Left hindlimb (tissue), 1 donor: ENCODE results near the gene NRAS.
A peak's percentile ranks its signal among the peaks of the same experiment; 100 is the strongest.
"Not testable (repeated sequence)": the region's sequence is repeated elsewhere in the genome, so short reads cannot be mapped to it uniquely, and the experiment has no call there.

Source experiments
- DNase-seq: peaks from one replicate; pipeline ENCODE4 v3.0.0-alpha.2; 2018

NRAS gene

DNA sequence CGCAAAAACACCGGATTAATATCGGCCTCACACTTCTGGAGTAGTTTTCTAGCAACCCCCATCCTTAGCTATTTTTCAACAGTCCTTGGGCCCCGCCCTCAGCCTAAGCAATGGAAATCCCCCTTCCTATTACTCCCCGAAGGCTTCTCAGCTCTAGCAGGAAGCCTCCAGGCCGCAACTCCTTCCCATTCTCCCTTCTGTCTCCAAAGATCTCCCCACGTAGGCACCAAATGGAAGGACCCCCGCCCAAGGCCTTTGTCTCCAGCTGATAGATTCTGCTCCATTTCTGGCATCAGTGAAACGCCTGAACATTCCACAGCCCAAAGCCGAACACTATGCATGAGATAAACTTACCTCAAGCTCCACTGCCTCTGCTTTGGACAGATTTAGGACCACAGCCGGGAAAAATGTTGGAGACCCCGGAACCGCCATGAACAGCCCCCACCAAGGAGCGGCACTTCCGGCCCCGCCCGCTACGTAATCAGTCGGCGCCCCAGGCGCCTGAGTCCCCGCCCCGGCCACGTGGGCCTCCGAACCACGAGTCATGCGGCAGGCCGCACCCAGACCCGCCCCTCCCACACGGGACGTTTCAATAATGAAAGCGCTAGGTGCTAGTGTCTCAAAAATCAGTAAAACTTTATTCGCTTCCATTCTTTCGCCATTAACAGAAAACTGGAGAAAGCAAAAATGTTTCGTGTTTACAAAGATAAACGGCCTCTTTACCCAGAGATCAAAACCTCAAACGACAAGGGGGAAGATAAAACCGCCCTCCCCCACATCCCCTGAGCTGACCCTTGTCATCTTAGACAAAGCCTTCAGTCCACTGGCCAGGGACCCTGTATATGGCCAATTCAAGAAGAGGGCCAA lies at the start of gene NRAS:
Gene NRAS, minus strand, starts transcription at position 468 of the 867 bp plus-strand sequence. CDS start 611 bp downstream, outside the sequence.
- peak; percentile 96 for DNase-seq

DNA sequence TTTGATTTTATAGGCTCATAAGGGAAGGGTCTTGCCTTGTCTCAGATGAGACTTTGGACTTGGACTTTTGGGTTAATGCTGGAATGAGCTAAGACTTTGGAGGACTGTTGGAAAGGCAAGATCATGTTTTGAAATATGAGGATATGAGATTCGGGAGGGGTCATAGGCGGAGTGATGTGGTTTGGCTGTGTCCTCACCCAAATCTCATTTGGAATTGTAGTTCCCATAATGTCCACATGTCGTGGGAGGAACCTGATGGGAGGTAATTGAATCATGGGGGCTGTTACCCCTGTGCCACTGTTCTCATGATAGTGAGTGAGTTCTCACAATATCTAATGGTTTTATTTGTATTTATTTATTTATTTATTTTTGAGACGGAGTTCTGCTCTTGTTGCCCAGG lies 48.1 kb upstream of the NRAS start:
- DNase-seq, result no peak

DNA sequence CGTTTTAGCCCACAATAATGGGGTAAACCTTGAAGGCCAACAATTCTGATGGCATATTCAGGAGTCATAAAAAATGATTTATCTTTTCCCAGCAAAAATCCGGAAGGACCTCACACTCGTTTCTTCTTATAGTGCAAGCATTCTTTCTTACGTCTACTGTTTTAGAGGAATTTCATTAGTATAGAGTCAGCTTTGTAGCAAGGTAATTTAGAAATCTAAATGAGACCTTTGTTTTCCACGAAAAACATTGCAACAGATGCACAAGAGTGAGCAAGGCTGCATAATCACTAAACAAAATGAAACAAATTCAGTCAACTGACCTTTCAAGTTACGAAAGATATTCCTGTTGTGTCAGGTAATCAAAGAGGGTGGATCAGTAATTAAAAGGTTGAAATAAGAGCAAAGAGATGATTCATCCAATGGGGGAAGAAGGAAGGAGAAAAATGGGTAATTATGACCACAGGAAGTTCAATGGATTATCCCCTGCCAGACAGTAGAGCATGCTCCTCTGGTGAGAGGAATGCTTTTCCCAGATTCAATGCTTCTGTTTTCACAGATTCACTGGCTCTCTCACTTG lies 41.8 kb upstream of the NRAS start:
- DNase-seq, result no peak

DNA sequence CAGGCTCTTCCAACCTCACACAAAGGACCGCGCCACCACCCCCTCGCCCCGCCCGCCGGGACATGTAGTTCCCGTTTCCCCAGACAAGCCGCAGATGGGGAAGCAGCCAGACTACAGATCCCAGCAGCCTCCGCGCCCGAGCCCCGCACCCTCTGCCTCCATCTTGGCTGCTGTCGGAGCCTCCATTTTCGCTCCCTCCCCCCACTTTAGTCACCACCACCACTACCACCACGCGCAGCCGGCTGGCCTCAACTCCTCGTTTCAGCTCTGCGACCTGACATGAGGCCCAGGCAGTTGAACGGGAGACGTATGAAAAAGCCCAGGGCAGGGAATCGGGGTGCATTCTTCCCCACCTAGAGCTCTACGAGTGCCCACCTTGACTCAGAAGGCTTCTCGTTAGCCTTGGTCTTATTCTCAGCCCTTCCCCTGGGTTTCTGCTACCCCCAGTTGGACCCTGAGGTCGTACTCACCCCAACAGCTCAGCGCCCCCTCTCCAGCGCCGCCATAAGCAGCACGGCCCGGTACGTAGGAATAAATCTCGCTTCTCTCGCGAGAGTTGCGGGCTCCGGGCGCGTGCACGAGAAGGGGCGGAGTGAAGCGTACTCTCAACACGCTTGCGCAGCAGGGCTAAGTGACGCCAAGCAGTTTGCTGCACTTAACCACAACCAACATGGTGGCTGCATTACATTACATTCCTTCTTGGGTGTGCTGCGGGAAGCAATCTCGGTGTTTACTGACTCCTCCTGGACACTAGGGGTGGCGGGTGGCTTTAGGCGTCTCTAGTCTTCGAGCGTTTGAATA lies 41.1 kb upstream of the NRAS start, which contains the start of gene CSDE1:
Gene CSDE1, minus strand, starts transcription at position 530 of the 801 bp plus-strand sequence. CDS start 18,094 bp downstream, outside the sequence.
- peak; percentile 98 for DNase-seq

DNA sequence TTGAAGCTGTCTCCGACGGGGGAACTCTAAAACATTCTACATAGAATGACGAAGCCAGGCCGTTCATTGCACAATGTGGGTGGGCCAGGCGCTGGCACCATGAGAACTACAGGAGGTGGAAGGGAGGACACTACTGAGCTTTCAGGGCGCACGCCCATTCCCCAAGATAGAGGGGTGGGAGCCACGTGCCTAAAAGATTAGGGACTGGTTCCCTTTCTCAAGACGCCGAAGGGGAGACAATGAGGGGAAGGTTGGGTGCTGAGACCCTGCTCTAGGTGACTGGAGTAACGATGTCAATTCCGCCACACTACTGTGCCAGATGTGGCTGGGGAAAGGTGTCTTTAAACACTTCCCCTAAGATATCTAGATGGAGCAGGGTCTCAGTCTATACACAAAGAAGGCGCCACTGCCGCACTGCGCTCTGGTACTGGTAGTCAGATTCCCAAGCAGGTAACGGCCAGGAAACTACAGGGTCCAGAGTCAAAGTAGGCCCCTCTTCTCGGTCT lies 40.4 kb upstream of the NRAS start:
- DNase-seq, result peak; percentile 33

DNA sequence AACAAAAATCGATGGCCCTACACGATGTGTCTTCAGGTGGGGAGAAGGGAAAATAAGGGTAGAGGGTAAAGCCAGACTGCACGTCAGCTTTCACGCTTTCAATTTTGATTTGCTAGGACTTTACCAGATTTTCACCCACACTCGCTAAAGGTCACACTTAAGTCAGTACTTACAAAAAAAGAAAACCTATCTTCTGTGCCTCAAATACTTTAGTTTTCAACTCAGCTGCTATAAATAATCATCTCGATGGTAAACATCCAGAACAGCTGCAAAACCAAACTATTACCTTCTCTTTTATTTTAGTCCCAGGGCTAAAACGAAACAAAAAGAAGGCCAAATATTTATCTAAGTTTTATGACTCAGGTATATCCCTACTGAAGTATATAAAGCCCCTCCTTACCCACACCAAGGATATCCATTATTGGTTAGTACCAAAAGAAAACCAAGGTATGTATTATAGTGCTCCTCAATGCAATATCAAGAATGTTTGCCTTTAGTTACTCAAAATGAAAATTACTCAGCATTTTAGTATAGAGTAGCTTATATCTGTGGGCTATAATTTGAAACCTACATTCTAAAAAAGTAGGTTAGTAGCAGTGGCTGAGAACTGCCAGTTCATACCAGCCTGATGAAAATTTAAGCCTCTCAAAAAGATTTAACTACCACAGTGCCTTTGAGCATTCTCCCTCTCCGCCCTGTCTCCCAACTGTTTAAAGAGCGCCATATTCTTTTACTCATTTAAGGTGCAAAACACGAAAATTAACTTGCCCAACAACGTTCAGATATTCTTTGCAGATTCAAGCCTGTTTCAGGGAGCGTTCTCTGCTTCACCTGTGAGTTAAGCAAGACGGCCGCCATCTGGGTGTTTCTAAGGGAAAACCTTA lies 39.7 kb upstream of the NRAS start:
- no peak for DNase-seq

DNA sequence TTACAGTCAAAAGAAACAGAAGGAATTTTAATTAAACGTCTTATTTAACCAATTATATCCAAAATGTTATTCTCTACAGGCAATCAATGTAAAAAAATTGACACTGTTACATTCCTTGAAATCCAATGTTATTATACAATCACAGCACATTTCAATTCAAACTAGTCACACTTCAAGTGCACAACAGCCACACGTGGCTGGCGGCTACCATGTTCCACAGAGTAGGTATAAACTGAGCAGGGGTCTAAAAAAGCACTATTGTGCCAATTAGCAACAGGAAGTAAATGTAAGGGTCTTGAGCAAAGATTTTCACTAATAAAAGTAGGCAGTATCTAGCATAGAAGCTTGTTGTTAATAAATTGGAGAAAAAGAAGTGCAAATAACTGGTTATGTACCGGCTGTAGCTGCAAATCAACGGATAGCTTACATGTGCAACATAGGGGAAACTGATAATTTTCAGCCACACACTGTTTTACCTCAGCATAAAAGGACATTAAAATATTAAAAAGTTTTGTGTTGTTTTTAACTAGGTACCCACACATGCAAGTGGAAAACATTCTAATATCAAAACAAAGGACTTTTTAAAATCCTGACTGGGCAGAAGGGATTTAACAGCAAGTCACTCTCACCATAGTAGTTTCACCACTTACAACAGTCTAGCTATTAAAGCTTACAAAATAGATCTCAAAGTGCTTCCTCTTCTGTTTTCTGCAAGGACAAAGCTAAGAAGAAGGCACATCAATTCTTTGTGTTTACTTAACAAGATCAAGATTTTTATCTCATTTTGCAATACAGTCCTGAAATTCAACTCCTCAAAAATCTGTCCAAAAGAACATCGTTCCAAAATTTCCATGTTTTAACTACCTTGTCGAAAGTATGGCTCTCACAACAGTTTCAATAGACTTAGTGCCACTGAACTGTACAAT lies 38.7 kb upstream of the NRAS start:
- no peak for DNase-seq

DNA sequence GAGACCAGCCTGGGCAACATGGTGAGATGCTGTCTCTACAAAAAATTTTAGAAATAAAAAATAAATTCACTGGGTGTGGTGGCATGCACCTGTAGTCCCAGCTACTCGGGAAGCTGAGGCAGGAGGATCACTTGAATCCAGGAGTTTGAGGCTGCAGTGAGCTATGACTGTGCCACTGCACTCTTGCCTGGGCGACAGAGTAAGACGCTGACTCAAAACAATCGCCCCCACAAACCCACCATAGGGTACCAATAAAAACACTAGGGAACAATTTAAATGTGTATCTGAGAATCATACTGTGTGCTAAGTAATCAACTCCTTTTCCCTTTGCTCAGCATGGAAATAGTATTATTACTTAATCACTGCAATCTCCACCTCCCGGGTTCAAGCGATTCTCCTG lies 37.1 kb upstream of the NRAS start:
- not testable (repeated sequence) for DNase-seq

DNA sequence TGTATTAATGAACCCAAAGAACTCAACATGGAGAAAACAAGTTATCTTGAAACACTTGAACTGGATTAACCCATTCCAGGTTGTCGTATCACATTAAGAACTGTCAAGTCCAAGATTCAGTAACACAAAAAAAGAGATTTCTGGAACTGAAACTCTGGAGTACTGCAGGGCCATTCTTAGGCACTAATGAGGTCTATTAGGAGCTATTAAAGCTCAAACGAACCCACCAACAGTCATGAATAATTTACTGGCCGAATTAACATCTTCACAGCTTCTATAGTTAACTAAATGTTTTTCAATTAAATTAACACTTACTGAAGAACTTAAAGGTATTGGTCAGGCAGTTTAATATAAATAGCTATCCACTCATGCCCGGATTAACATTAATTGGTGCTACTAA lies 36.6 kb upstream of the NRAS start:
- no peak for DNase-seq

DNA sequence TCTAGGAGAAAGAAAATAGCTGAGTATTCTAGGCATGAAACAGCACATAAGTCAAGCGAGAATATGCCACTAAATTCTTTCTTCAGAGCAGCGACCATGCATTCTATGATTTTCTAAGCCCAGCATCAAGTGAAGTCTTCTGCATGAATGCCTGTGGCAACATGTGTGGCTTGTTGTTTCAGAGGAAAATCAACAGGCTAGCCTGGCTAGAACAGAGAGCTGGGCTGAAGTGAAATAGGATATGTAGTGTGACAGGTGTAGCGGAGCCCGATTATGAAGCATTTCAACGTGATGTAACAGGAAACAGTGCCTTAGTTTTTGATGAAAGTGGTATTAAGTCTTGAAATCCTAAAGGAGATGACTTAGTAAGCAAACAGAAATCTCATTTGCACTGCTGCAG lies 34.2 kb upstream of the NRAS start:
- no peak for DNase-seq

DNA sequence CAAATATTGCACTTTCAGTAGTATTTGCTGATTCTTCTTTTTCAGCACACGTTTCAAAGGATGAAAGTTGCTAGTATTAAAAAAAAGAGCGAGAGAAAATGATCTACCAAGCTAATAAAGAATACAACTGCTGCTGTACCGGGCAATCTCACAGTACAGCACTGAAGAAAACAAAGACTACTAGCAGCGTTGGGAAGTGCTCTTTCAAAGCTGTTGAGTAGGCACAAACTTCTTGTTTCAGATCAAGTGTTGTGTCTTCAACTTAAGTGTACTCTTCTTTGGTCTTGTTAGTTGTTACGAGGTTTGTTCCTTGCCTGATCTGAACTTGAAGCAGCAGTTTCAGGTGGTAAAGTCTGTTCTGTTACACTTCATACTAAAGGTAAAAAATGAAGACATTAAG lies 33.3 kb upstream of the NRAS start:
- no peak for DNase-seq

DNA sequence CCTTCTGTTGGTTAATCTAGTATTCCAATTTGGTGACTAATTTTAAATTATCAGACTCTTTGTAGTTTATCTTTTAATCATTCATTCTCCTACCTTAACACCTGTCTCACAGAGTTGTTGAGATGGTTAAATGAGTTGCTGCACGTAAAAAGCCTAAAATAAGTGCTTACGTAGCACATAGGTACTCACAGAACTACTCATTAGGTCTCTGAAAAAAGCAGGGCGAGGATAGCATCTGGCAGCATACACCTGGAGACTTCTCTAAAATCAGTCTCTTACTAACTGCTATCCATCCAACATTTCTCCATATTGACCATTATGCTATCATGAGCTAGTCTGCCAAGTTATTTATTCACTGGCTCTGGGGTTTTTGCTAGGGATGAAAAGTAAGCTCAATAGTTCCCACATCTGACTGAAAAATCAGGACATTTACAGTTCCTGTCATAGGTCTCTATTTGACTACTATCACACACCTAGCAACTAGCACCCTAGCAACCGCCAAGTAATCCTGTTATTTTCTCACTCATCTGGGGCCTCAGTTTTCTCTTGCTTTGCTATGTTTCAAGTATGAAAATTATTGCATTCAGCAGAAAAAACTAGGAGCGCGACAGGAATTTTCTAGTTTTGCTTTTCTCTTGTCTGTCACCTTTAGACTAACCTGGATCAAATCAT lies 30.0 kb upstream of the NRAS start:
- no peak for DNase-seq

DNA sequence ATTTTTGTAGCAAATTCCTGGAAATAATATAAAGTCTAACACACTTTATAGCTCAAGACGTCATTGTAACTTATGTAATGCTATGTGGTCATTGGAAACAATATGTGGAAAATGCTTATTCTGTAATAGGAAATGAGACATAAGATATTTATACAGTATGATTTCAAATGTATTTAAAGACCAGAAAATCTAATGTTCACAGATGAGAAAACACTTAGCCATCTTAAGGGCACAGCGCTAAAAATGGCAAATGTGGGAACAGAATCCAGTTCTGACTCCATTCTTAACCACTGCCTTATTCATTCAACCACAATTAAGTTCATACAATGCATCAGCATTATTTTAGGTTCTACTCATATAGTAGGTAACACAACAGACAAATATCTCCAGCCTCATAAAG lies 28.7 kb upstream of the NRAS start:
- no peak for DNase-seq

DNA sequence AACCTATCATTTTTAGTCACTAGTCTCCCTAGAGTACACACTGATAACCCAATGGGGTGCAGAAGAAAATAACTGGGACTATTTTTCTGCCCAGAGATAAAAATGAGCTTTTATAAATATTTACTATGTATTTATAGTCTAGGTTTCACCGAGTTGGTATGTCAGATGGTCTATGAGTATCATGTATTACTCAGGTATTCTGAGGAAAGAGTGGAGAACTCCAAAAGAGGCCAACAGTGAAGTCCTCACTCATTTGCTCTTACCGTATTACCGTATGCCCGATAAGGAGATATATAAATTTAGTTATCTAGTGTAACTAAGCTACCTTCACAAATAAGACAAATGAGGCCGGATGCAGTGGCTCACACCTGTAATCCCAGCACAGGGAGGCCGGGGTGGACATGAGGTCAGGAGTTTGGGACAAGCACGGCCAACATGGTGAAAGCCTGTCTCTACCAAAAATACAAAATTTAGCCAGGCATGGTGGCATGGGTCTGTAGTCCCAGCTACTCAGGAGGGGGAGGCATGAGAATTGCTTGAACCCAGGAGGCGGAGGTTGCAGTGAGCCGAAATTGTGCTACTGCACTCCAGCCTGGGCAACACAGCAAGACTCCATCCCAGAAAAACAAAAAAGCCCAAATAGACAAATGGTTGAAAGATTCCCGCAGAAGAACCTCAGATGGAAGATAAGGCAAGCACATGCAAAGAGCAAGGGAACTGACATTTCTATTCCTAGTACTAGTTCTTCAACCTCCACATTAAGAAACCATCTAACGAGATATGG lies 25.6 kb upstream of the NRAS start:
- DNase-seq, result no peak

DNA sequence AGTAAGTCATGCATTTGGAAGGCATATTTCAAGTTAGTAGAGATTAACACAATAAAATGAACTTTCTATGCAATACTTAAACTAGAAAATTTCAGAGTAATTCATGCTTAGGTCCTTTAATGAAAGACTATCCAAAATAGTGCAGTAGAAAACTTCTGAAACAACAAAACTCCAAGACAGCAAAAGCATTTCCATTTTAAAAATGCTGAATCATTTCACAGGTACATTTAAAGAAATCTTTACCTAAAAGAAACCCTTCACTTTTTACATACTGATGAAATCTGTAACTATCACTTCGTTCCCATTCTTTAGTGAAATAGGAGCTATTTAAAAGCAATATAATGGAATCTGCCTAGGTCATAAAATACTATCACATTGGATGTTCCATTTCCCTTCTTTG lies 23.8 kb upstream of the NRAS start:
- DNase-seq, result no peak

DNA sequence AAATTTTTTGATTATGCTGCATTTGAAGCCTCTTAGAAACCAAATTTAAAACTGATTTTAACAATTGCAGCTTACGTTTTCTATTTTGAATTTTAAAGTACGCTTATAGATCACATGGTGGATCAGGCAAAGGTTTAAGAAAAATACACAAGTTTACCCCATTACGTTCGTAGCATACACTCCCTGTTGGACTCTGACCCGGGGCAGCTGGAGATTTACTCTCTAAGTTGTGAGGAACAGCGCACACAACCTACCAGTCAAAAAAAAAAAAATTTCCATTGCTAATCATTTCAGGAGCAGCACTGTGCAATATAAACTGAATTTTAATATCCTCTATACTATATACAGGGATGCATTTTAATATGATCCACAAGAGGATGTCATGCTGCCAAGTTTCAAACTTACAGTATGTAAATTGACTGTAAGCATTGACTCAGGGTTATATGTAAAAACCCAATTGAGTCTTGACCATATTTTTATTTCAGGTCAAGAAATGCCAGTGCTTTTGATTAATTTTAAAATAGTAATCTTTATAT lies 20.8 kb upstream of the NRAS start:
- DNase-seq, result no peak

DNA sequence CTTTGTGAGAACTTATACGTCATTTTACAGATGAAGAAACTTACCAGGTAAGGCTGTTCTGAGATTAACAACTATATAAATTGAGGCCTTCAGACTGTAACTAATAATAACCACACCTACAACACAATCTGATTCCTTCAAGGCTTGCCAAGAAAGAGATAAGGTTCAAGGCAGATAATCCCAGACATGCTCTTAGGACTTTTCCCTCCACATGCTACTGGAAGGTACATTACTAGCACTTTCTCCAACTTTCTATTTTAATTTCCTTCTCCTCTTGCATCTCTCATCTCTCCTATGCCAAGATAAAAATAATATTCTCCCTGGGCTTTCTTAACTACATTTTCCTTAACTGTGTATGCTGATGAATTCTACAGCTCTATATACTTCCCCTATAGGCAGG lies 18.9 kb upstream of the NRAS start:
- DNase-seq, result no peak

DNA sequence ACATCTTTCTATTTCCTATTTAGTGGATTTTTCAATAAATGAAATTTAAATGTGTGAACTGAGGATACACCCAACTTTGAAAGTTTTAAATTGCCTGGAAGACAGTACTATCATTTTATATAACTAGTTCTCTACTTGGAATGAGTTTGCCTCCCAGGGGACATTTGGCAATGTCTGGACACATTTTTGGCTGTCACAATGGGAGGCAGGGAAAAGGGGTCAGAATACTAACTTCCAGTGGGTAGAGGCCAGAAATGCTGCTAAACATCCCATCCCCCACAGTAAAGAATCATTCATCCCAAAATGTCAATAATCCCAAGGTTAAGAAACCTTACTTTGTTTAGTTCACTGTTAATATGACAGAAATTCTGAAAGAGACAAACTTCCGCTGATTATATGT lies 13.2 kb upstream of the NRAS start:
- no peak for DNase-seq

DNA sequence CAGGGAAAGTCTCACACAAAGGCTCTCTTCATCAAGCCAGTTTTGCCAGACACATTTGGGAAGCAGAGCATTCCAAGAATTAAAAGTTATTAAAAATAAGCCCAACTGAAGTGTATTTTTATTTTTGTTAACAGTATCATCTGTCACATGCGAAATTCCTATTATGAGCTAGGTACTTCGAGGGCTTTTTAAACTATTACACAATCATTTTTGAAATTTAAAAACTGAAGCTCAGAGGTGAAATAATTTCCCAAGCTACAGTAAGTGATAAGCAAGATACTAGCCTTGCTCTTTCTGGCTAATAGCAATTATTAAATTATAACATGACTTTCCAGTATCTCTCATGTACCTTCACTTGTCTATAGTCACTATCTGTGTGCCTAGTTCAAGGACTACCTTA lies 12.0 kb upstream of the NRAS start:
- DNase-seq, result no peak

DNA sequence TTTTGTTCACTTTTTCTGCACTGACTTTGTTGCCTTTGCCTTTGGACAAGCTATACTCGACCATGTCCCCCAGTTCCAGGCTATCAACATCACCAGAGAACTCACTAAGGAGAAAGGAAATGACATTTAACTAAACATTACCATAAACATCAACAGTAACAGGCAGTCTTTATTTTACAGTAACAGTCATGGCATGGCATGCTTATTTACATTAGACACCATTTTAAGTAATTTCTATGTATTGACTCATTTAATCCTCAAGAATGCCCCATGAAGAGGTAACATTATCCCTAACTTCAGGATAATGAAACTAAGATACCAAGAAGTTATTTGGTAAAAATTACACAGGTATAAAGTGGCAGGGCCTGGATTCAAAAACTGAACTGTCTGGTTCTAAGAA lies 8.7 kb upstream of the NRAS start:
- no peak for DNase-seq
